HCEC 1CT (cell line): ENCODE results near the gene C1orf185.
"Not testable (repeated sequence)": the region's sequence is repeated elsewhere in the genome, so short reads cannot be mapped to it uniquely, and the experiment has no call there.

ENCODE experiments used
- DNase-seq: peaks from one replicate; pipeline ENCODE4 v3.0.0-alpha.2; 2017

Gene C1orf185

GRCh38 chr1:51139474-51139873, 37.4 kb downstream of the C1orf185 start:
- peak; percentile 28 for DNase-seq

GRCh38 chr1:51147394-51147793, 45.4 kb downstream of the C1orf185 start:
- no peak for DNase-seq

GRCh38 chr1:51154776-51155175, 52.7 kb downstream of the C1orf185 start:
- no peak for DNase-seq

- DNase-seq, result no peak
Observed at GRCh38 chr1:51156752-51157151, 54.7 kb downstream of the C1orf185 start.

- no peak for DNase-seq
Observed at GRCh38 chr1:51157395-51157794, 55.4 kb downstream of the C1orf185 start.

GRCh38 chr1:51158263-51158662, 56.2 kb downstream of the C1orf185 start:
- no peak for DNase-seq

- not testable (repeated sequence) for DNase-seq
Observed at GRCh38 chr1:51162560-51162959, 60.5 kb downstream of the C1orf185 start.

GRCh38 chr1:51165540-51165939, 63.5 kb downstream of the C1orf185 start:
- DNase-seq, result no peak

- DNase-seq, result no peak
Observed at GRCh38 chr1:51168266-51168845, 66.3 kb downstream of the C1orf185 start.

GRCh38 chr1:51168936-51169335, 66.9 kb downstream of the C1orf185 start:
- DNase-seq, result no peak

- DNase-seq, result peak; percentile 80
Observed at GRCh38 chr1:51170342-51170741, 68.3 kb downstream of the C1orf185 start.

- no peak for DNase-seq
Observed at GRCh38 chr1:51172811-51173210, 70.8 kb downstream of the C1orf185 start.

- no peak for DNase-seq
Observed at GRCh38 chr1:51175278-51175677, 73.2 kb downstream of the C1orf185 start.

- DNase-seq, result not testable (repeated sequence)
Observed at GRCh38 chr1:51177988-51178387, 76.0 kb downstream of the C1orf185 start.

GRCh38 chr1:51188230-51188629, 86.2 kb downstream of the C1orf185 start:
- no peak for DNase-seq

- peak; percentile 68 for DNase-seq
Observed at GRCh38 chr1:51189421-51190073, 87.5 kb downstream of the C1orf185 start.

- DNase-seq, result no peak
Observed at GRCh38 chr1:51190961-51191360, 88.9 kb downstream of the C1orf185 start.

- DNase-seq, result peak; percentile 66
Observed at GRCh38 chr1:51192213-51192843, 90.3 kb downstream of the C1orf185 start.

- no peak for DNase-seq
Observed at GRCh38 chr1:51193564-51193963, 91.5 kb downstream of the C1orf185 start.
